ENCODE results near the gene HSD17B8. TPM values are rescaled to one million over a fixed set of nuclear protein-coding genes. Genes with fewer than 3 reads are reported as not detected.

HSD17B8 gene
- total RNA-seq, 4 donors from 2014 or later = 15.1 to 42.5 (median 26.3) TPM

GRCh38 chr6:33235221-33235634 is 30.8 kb downstream of the HSD17B8 start:
- intact Hi-C loops (cut with DNase I) = loop anchor here (10.0 kb wide), 1 partner anchor 230 kb away; the partner anchor contains the start of gene HLA-DOA
- 25 to 27% methylated on average over 6 of the region's 6 CpGs for WGBS, 2 donors

GRCh38 chr6:33236328-33236727 is 31.9 kb downstream of the HSD17B8 start:
- intact Hi-C loops (cut with DNase I) = loop anchor here (10.0 kb wide), 1 partner anchor 232 kb away; the partner anchor contains the start of gene HLA-DOA
- Histone ChIP-seq H3K27me3 (peaks cover 0 to 80% (median 3%) of the 10 kb centered on the region in 4 donors), H3K9me3 (no peaks in the 10 kb centered on the region), H3K4me3 (no peak overlapping the region), H3K36me3 (no peaks in the 10 kb centered on the region), H3K4me1 (no peaks in the 10 kb centered on the region), H3K27ac (no peak overlapping the region)
- TF ChIP-seq CTCF (IDR thresholded peaks at IDR 0.05) (no peak), POLR2A (IDR thresholded peaks at IDR 0.05) (no peak)
- no peak for DNase-seq

More at GRCh38 chr6:33235221-33235634, 30.8 kb downstream of the HSD17B8 start:
- Histone ChIP-seq H3K4me3 (no peak overlapping the region), H3K36me3 (no peaks in the 10 kb centered on the region), H3K27ac (no peak overlapping the region), H3K9me3 (no peaks in the 10 kb centered on the region), H3K4me1 (no peaks in the 10 kb centered on the region), H3K27me3 (peaks cover 0 to 78% (median 3%) of the 10 kb centered on the region in 4 donors)
- no peak for DNase-seq
- TF ChIP-seq POLR2A (IDR thresholded peaks at IDR 0.05) = no peak
- TF ChIP-seq CTCF (IDR thresholded peaks at IDR 0.05) = no peak

GRCh38 chr6:33236852-33237251 is 32.4 kb downstream of the HSD17B8 start:
- DNase-seq = no peak
- Histone ChIP-seq H3K27ac (no peak overlapping the region), H3K27me3 (peaks cover 0 to 77% (median 3%) of the 10 kb centered on the region in 4 donors), H3K36me3 (no peaks in the 10 kb centered on the region), H3K4me3 (no peak overlapping the region), H3K4me1 (no peaks in the 10 kb centered on the region), H3K9me3 (no peaks in the 10 kb centered on the region)
- WGBS, 2 donors = 81 to 90% methylated on average over 5 to 6 of the region's 6 CpGs
- no peak for TF ChIP-seq POLR2A (IDR thresholded peaks at IDR 0.05)
- no peak for TF ChIP-seq CTCF (IDR thresholded peaks at IDR 0.05)
- intact Hi-C loops (cut with DNase I) = loop anchor here (10.0 kb wide), 1 partner anchor 232 kb away; the partner anchor contains the start of gene HLA-DOA

GRCh38 chr6:33237741-33238140 is 33.3 kb downstream of the HSD17B8 start:
- TF ChIP-seq POLR2A (IDR thresholded peaks at IDR 0.05) (no peak), CTCF (IDR thresholded peaks at IDR 0.05) (no peak)
- 53 to 58% methylated on average over 2 of the region's 2 CpGs for WGBS, 2 donors
- peaks cover 0 to 75% (median 3%) of the 10 kb centered on the region in 4 donors for H3K27me3 ChIP-seq
- no peaks in the 10 kb centered on the region for H3K36me3 ChIP-seq
- no peaks in the 10 kb centered on the region for H3K9me3 ChIP-seq
- H3K4me1 ChIP-seq = no peaks in the 10 kb centered on the region
- DNase-seq = no peak
- no peak overlapping the region for H3K27ac ChIP-seq
- intact Hi-C loops (cut with DNase I) = loop anchor here (10.0 kb wide), 1 partner anchor 233 kb away; the partner anchor contains the start of gene HLA-DOA
- no peak overlapping the region for H3K4me3 ChIP-seq

GRCh38 chr6:33241968-33242367 is 37.5 kb downstream of the HSD17B8 start:
- intact Hi-C loops (cut with DNase I) = no loop called here
- 43 to 49% methylated on average over 3 of the region's 3 CpGs for WGBS, 2 donors
- TF ChIP-seq POLR2A (IDR thresholded peaks at IDR 0.05) = no peak
- TF ChIP-seq CTCF (IDR thresholded peaks at IDR 0.05) = no peak
- Histone ChIP-seq H3K4me1 (no peaks in the 10 kb centered on the region), H3K4me3 (no peak overlapping the region), H3K27me3 (peaks cover 0 to 47% (median 0%) of the 10 kb centered on the region in 4 donors), H3K27ac (no peak overlapping the region), H3K9me3 (no peaks in the 10 kb centered on the region), H3K36me3 (no peaks in the 10 kb centered on the region)
- DNase-seq = no peak
